K562 (cell line): Measurements from ENCODE around the gene KRTAP5-1.

Source experiments
- NR3C1 ChIP-seq: sonication (generic); formaldehyde crosslinking; IDR thresholded peaks from 2 replicates; pipeline ENCODE4 v1.8.1; 2022; ENCODE audit warnings: missing genetic modification reagents
- ZNF384 ChIP-seq: IDR thresholded peaks from 2 replicates; pipeline ENCODE4 v1.6.1; 2012; ENCODE audit warnings: low read depth, low read length, improper control_type of control experiment

GRCh38 chr11:1543606-1544263 lies 41.3 kb downstream of the KRTAP5-1 start:
- TF ChIP-seq ZNF384 (no peak), NR3C1 (no peak)
